ENCODE data around the gene SYP.
"Not testable (repeated sequence)": the region's sequence is repeated elsewhere in the genome, so short reads cannot be mapped to it uniquely, and the experiment has no call there.

The SYP gene

GRCh38 chrX:49155243-49155899, 44.6 kb downstream of the SYP start:
- no peak for DNase-seq (ENCODE audit: extremely low spot score)
- ChIA-PET POLR2A (interaction anchor here (0.7 to 2.2 kb wide), 16 partner anchors 8 to 197 kb away, joined by 3 to 18 read pairs (median 4); partner anchors contain the start of genes CCDC22, PLP2 and PRICKLE3), CTCF (interaction anchor here (0.6 to 1.9 kb wide), 10 partner anchors 8 to 184 kb away, joined by 3 to 6 read pairs (median 4); partner anchors contain the start of gene KCND1)
- TF ChIP-seq SUZ12 (IDR thresholded peaks at IDR 0.05) (no peak), FOXK2 (IDR thresholded peaks at IDR 0.05) (no peak), ELF4 (IDR thresholded peaks at IDR 0.05) (no peak), PKNOX1 (IDR thresholded peaks at IDR 0.05) (peak; percentile 69; the same call in 1 of the 2 replicates), CTBP1 (IDR thresholded peaks at IDR 0.05; ENCODE audit: borderline replicate concordance) (no peak), ZNF384 (IDR thresholded peaks at IDR 0.05) (no peak), SP1 (IDR thresholded peaks at IDR 0.05) (no peak)

GRCh38 chrX:49153467-49153866, 46.5 kb downstream of the SYP start:
- ChIA-PET CTCF (interaction anchor here (1.9 kb wide), 1 partner anchor 11 kb away, joined by 6 read pairs; no protein-coding TSS in a partner anchor), POLR2A (no interaction called here)
- TF ChIP-seq NFRKB (IDR thresholded peaks at IDR 0.05), result no peak
- TF ChIP-seq LEF1 (IDR thresholded peaks at IDR 0.05; ENCODE audit: borderline replicate concordance), result no peak
- no peak for TF ChIP-seq SUZ12 (IDR thresholded peaks at IDR 0.05)
- no peak for TF ChIP-seq CTBP1 (IDR thresholded peaks at IDR 0.05; ENCODE audit: borderline replicate concordance)
- no peak for TF ChIP-seq SP1 (IDR thresholded peaks at IDR 0.05)
- TF ChIP-seq HDGF (IDR thresholded peaks at IDR 0.05; ENCODE audit: borderline replicate concordance), result no peak
- no peak for TF ChIP-seq L3MBTL2 (conservative IDR thresholded peaks at IDR 0.05)
- TF ChIP-seq FOXM1 (IDR thresholded peaks at IDR 0.05; ENCODE audit: borderline replicate concordance), result no peak
- TF ChIP-seq FOXK2 (IDR thresholded peaks at IDR 0.05), result no peak
- TF ChIP-seq TARDBP (IDR thresholded peaks at IDR 0.05), result no peak
- no peak for TF ChIP-seq PKNOX1 (IDR thresholded peaks at IDR 0.05)
- TF ChIP-seq ELF4 (IDR thresholded peaks at IDR 0.05), result no peak
- TF ChIP-seq FOXA1 (IDR thresholded peaks at IDR 0.05), result no peak
- no peak for DNase-seq (ENCODE audit: extremely low spot score)

GRCh38 chrX:49149291-49149690, 50.7 kb downstream of the SYP start:
- POLR2A ChIA-PET, result interaction anchor here (0.8 kb wide), 1 partner anchor 16 kb away, joined by 3 read pairs; no protein-coding TSS in a partner anchor
- DNase-seq (ENCODE audit: extremely low spot score); CTCF ChIA-PET: not testable (repeated sequence)

- CTCF ChIA-PET; POLR2A ChIA-PET; DNase-seq (ENCODE audit: extremely low spot score): not testable (repeated sequence)
These were observed 51.4 kb downstream of the SYP start for GRCh38 chrX:49148390-49149100.

GRCh38 chrX:49147936-49148335, 52.1 kb downstream of the SYP start:
- CTCF ChIA-PET, result no interaction called here
- no peak for DNase-seq (ENCODE audit: extremely low spot score)
- POLR2A ChIA-PET, result no interaction called here
- TF ChIP-seq FOXK2 (IDR thresholded peaks at IDR 0.05) (no peak), ARNT (IDR thresholded peaks at IDR 0.05) (no peak), SUZ12 (IDR thresholded peaks at IDR 0.05) (no peak), FOXA1 (IDR thresholded peaks at IDR 0.05) (no peak), L3MBTL2 (conservative IDR thresholded peaks at IDR 0.05) (no peak), HDGF (IDR thresholded peaks at IDR 0.05; ENCODE audit: borderline replicate concordance) (no peak), SP1 (IDR thresholded peaks at IDR 0.05) (no peak), TARDBP (IDR thresholded peaks at IDR 0.05) (no peak), NFRKB (IDR thresholded peaks at IDR 0.05) (no peak), LEF1 (IDR thresholded peaks at IDR 0.05; ENCODE audit: borderline replicate concordance) (no peak), ELF4 (IDR thresholded peaks at IDR 0.05) (no peak), FOXM1 (IDR thresholded peaks at IDR 0.05; ENCODE audit: borderline replicate concordance) (no peak), ZNF384 (IDR thresholded peaks at IDR 0.05) (no peak), CTBP1 (IDR thresholded peaks at IDR 0.05; ENCODE audit: borderline replicate concordance) (no peak), PKNOX1 (IDR thresholded peaks at IDR 0.05) (no peak), BHLHE40 (IDR thresholded peaks at IDR 0.05; ENCODE audit: borderline replicate concordance) (no peak)

GRCh38 chrX:49147282-49147681, 52.7 kb downstream of the SYP start:
- DNase-seq (ENCODE audit: extremely low spot score), result no peak
- ChIA-PET CTCF (no interaction called here), POLR2A (no interaction called here)
- TF ChIP-seq SP1 (IDR thresholded peaks at IDR 0.05), result no peak
- no peak for TF ChIP-seq FOXM1 (IDR thresholded peaks at IDR 0.05; ENCODE audit: borderline replicate concordance)
- no peak for TF ChIP-seq BHLHE40 (IDR thresholded peaks at IDR 0.05; ENCODE audit: borderline replicate concordance)
- TF ChIP-seq ELF4 (IDR thresholded peaks at IDR 0.05), result no peak
- TF ChIP-seq PKNOX1 (IDR thresholded peaks at IDR 0.05), result no peak
- no peak for TF ChIP-seq CTBP1 (IDR thresholded peaks at IDR 0.05; ENCODE audit: borderline replicate concordance)
- no peak for TF ChIP-seq TARDBP (IDR thresholded peaks at IDR 0.05)
- no peak for TF ChIP-seq SUZ12 (IDR thresholded peaks at IDR 0.05)
- TF ChIP-seq HDGF (IDR thresholded peaks at IDR 0.05; ENCODE audit: borderline replicate concordance), result no peak
- no peak for TF ChIP-seq NFRKB (IDR thresholded peaks at IDR 0.05)
- TF ChIP-seq ZNF384 (IDR thresholded peaks at IDR 0.05), result no peak
- TF ChIP-seq FOXA1 (IDR thresholded peaks at IDR 0.05), result no peak
- no peak for TF ChIP-seq L3MBTL2 (conservative IDR thresholded peaks at IDR 0.05)
- no peak for TF ChIP-seq ARNT (IDR thresholded peaks at IDR 0.05)
- TF ChIP-seq LEF1 (IDR thresholded peaks at IDR 0.05; ENCODE audit: borderline replicate concordance), result no peak

GRCh38 chrX:49143154-49143553, 56.8 kb downstream of the SYP start:
- POLR2A ChIA-PET, result interaction anchor here (3.2 kb wide), 1 partner anchor 12 kb away, joined by 12 read pairs; no protein-coding TSS in a partner anchor
- CTCF ChIA-PET, result interaction anchor here (2.0 kb wide), 1 partner anchor 11 kb away, joined by 6 read pairs; no protein-coding TSS in a partner anchor
- DNase-seq (ENCODE audit: extremely low spot score), result not testable (repeated sequence)

GRCh38 chrX:49142264-49142663, 57.7 kb downstream of the SYP start:
- CTCF ChIA-PET, result interaction anchor here (0.8 to 2.0 kb wide), 2 partner anchors 12 to 15 kb away, joined by 3 to 6 read pairs; no protein-coding TSS in a partner anchor
- not testable (repeated sequence) for DNase-seq (ENCODE audit: extremely low spot score)
- POLR2A ChIA-PET, result interaction anchor here (3.2 kb wide), 1 partner anchor 13 kb away, joined by 12 read pairs; no protein-coding TSS in a partner anchor

Data from HEK293T (cell line).